DND-41 (cell line): Measurements from ENCODE around the gene ARHGAP8.

ENCODE experiments used
- EZH2 ChIP-seq: IDR thresholded peaks from 3 replicates; pipeline ENCODE4 v1.6.1; 2012; ENCODE audit warnings: borderline replicate concordance, low read depth, mild to moderate bottlenecking, moderate library complexity, low read length, inconsistent platforms; ENCODE audit not compliant: severe bottlenecking
- TF ChIP-seq, protein P1 (sequence below): IDR thresholded peaks from 2 replicates; pipeline ENCODE4 v1.5.1; 2012; ENCODE audit warnings: borderline replicate concordance, low read length, moderate library complexity, mild to moderate bottlenecking; ENCODE audit not compliant: poor library complexity, severe bottlenecking; ENCODE audit errors: extremely low read depth

DNA sequence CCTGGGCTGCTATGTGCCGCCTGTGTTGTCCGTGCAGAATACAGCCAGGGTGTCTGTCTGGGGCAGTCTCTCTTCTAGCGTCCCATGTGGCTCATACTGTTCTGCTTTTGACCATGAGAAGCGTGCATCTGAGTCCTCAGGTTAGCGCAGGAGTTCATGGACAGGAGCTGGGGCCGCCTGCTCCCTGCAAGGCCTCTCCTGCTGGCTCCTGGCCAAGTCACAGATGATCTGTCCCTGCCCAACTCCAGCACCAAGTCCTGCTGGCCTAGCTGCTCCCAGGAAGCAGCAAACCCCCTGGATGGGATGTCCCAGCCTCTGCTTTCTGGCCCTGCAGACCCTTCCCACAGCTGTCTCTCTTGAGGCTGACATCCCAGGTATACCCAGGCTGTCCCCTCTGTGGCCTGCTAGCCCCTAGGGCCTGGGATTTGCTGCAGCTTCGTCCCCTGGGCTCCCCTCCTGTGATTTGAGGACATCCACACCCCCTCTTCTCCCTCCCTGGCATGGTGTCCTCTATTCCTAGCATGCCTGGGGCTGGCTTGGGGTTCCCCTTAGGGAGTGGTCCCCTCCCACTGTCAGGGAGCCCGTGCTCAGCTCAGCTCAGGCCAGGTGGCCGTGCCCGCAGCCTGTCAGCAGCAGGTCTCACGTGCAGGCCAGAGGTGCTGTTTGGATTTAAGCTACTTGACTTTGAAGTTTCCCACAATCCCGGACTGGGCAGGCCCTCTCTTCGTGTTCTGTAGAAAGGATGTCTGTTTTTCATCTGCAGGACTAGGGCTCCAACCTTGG, 32.6 kb upstream of the ARHGAP8 start:
- TF ChIP-seq, protein P1, sequence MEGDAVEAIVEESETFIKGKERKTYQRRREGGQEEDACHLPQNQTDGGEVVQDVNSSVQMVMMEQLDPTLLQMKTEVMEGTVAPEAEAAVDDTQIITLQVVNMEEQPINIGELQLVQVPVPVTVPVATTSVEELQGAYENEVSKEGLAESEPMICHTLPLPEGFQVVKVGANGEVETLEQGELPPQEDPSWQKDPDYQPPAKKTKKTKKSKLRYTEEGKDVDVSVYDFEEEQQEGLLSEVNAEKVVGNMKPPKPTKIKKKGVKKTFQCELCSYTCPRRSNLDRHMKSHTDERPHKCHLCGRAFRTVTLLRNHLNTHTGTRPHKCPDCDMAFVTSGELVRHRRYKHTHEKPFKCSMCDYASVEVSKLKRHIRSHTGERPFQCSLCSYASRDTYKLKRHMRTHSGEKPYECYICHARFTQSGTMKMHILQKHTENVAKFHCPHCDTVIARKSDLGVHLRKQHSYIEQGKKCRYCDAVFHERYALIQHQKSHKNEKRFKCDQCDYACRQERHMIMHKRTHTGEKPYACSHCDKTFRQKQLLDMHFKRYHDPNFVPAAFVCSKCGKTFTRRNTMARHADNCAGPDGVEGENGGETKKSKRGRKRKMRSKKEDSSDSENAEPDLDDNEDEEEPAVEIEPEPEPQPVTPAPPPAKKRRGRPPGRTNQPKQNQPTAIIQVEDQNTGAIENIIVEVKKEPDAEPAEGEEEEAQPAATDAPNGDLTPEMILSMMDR: no peak
- no peak for TF ChIP-seq EZH2
